Activated CD8-positive, alpha-beta memory T cell treated with anti-CD3 and anti-CD28 coated beads, Interleukin-2, amount 50 U/mL, for 24 hours (primary cell): ENCODE measurements around the gene PRSS3.
"Not testable (repeated sequence)": the region's sequence is repeated elsewhere in the genome, so short reads cannot be mapped to it uniquely, and the experiment has no call there.

Experiments
- DNase-seq: peaks from one replicate; pipeline ENCODE4 v3.0.0-alpha.2; 2020; ENCODE audit errors: extremely low read depth

PRSS3 gene

GRCh38 chr9:33786681-33787080 lies 8.7 kb upstream of the PRSS3 start:
- no peak for DNase-seq

- DNase-seq: no peak
These were observed 7.5 kb upstream of the PRSS3 start for GRCh38 chr9:33787839-33788238.

GRCh38 chr9:33789429-33789828 lies 5.9 kb upstream of the PRSS3 start:
- not testable (repeated sequence) for DNase-seq

GRCh38 chr9:33791117-33791516 lies 4.2 kb upstream of the PRSS3 start:
- no peak for DNase-seq

GRCh38 chr9:33793496-33793895 lies 1.9 kb upstream of the PRSS3 start:
- not testable (repeated sequence) for DNase-seq

GRCh38 chr9:33794560-33794959 lies 801 bp upstream of the PRSS3 start:
- no peak for DNase-seq

- no peak for DNase-seq
These were observed 458 bp downstream of the PRSS3 start for GRCh38 chr9:33795819-33796218.

- not testable (repeated sequence) for DNase-seq
These were observed 1.3 kb downstream of the PRSS3 start for GRCh38 chr9:33796679-33797078.

GRCh38 chr9:33797837-33798236 lies 2.5 kb downstream of the PRSS3 start:
- DNase-seq: no peak

- no peak for DNase-seq
These were observed 3.2 kb downstream of the PRSS3 start for GRCh38 chr9:33798545-33798944.

GRCh38 chr9:33799928-33800704 lies 4.8 kb downstream of the PRSS3 start:
- DNase-seq: no peak

GRCh38 chr9:33800886-33801285 lies 5.5 kb downstream of the PRSS3 start:
- no peak for DNase-seq

GRCh38 chr9:33801943-33802500 lies 6.7 kb downstream of the PRSS3 start:
- DNase-seq: not testable (repeated sequence)

- DNase-seq: not testable (repeated sequence)
These were observed 8.8 kb downstream of the PRSS3 start for GRCh38 chr9:33804196-33804595.

GRCh38 chr9:33807156-33807555 lies 11.8 kb downstream of the PRSS3 start:
- DNase-seq: not testable (repeated sequence)

GRCh38 chr9:33808979-33809322 lies 13.6 kb downstream of the PRSS3 start:
- DNase-seq: not testable (repeated sequence)

- no peak for DNase-seq
These were observed 14.1 kb downstream of the PRSS3 start for GRCh38 chr9:33809506-33809905.

GRCh38 chr9:33813712-33814641 lies 18.6 kb downstream of the PRSS3 start:
- no peak for DNase-seq

- DNase-seq: no peak
These were observed 20.4 kb downstream of the PRSS3 start for GRCh38 chr9:33815781-33816180.

- DNase-seq: peak; percentile 76
These were observed 21.2 kb downstream of the PRSS3 start, which contains the start of gene UBE2R2 for GRCh38 chr9:33816327-33817252. UBE2R2 (plus strand) TSS chr9:33817160; CDS start chr9:33817758, 598 bp downstream.
